IMR-90 (cell line): ENCODE data around the gene COMP. TPM values are rescaled to one million over a fixed set of nuclear protein-coding genes. Genes with fewer than 3 reads are reported as not detected.
A peak's percentile ranks its signal among the peaks of the same experiment; 100 is the strongest.

ENCODE experiments used
- ATAC-seq: fragments of 200-7000 bp; cut with Tn5 transposase; 2 replicates; pipeline ENCODE4 v1.9.1; 2020; ENCODE audit warnings: low read depth, mild to moderate bottlenecking, moderate library complexity
- BruUV-seq: library from RNA; stranded (reverse); fragments of 400-500 nt; replicated peaks from 2 replicates; lab custom pipeline; 2021; lab: Mats Ljungman, UMichigan
- CTCF ChIA-PET: fragments of 300-600 bp; formaldehyde crosslinking; extraction: SDS; loops from one replicate; lab custom pipeline; 2021; ENCODE audit warnings: antibody characterized with exemption; lab: Yijun Ruan, JAX
- POLR2A ChIA-PET: fragments of 300-600 bp; sonication (Branson Sonifier 250); formaldehyde crosslinking; loops from one replicate; lab custom pipeline; 2022; ENCODE audit warnings: antibody characterized with exemption; ENCODE audit not compliant: unreplicated experiment; lab: Charles Lee
- DNase-seq: peaks from one replicate; pipeline ENCODE4 v3.0.0; 2013
- H2AFZ ChIP-seq: replicated peaks from 2 replicates; pipeline ENCODE3; 2013; ENCODE audit warnings: low read length, mild to moderate bottlenecking; ENCODE audit not compliant: poor library complexity
- H2AK5ac ChIP-seq: 2 replicates; pipeline ENCODE4 v1.6.1; 2013; ENCODE audit warnings: low read depth, low read length, inconsistent platforms
- H2AK9ac ChIP-seq: replicated peaks from 2 replicates; pipeline ENCODE3; 2013; ENCODE audit warnings: mild to moderate bottlenecking, low read depth, low read length, moderate library complexity; ENCODE audit not compliant: poor library complexity
- H2BK120ac ChIP-seq: 2 replicates; pipeline ENCODE4 v1.6.1; 2013; ENCODE audit warnings: low read depth, low read length, inconsistent platforms
- H2BK15ac ChIP-seq: 3 replicates; pipeline ENCODE4 v1.6.1; 2013; ENCODE audit warnings: low read depth, low read length, inconsistent platforms
- H2BK20ac ChIP-seq: 2 replicates; pipeline ENCODE4 v1.6.1; 2013; ENCODE audit warnings: low read depth, mild to moderate bottlenecking, inconsistent platforms, low read length, moderate library complexity
- H2BK5ac ChIP-seq: 2 replicates; pipeline ENCODE4 v1.6.1; 2013; ENCODE audit warnings: mild to moderate bottlenecking, low read depth, low read length, inconsistent platforms; ENCODE audit not compliant: poor library complexity, severe bottlenecking
- H3K14ac ChIP-seq: replicated peaks from 2 replicates; pipeline ENCODE4 v1.6.1; 2013; ENCODE audit warnings: low read depth, low read length, inconsistent platforms
- H3K18ac ChIP-seq: 2 replicates; pipeline ENCODE4 v1.6.1; 2013; ENCODE audit warnings: low read depth, low read length, control low read depth
- H3K23ac ChIP-seq: 2 replicates; pipeline ENCODE4 v1.6.1; 2013; ENCODE audit warnings: low read depth, low read length, inconsistent platforms
- H3K27ac ChIP-seq: 2 replicates; pipeline ENCODE4 v1.5.1; 2013; ENCODE audit warnings: mild to moderate bottlenecking, control low read depth, low read length; ENCODE audit not compliant: insufficient read depth
- H3K27me3 ChIP-seq: 2 replicates; pipeline ENCODE4 v1.6.1; 2013; ENCODE audit warnings: low read length; ENCODE audit not compliant: control insufficient read depth, insufficient read depth
- H3K36me3 ChIP-seq: 2 replicates; pipeline ENCODE4 v1.6.1; 2013; ENCODE audit warnings: low read length, mixed read lengths; ENCODE audit not compliant: control insufficient read depth, insufficient read depth
- H3K4ac ChIP-seq: 2 replicates; pipeline ENCODE4 v1.6.1; 2013; ENCODE audit warnings: low read depth, low read length, inconsistent platforms
- H3K4me1 ChIP-seq: 2 replicates; pipeline ENCODE4 v1.6.1; 2013; ENCODE audit warnings: low read length, mixed read lengths; ENCODE audit not compliant: control insufficient read depth, insufficient read depth
- H3K4me2 ChIP-seq: 2 replicates; pipeline ENCODE4 v1.6.1; 2013; ENCODE audit warnings: low read depth, mild to moderate bottlenecking, control low read depth, low read length, moderate library complexity
- H3K4me3 ChIP-seq: 2 replicates; pipeline ENCODE4 v1.5.1; 2013; ENCODE audit warnings: low read depth, mild to moderate bottlenecking, control low read depth, low read length, moderate library complexity; ENCODE audit not compliant: insufficient read depth
- H3K56ac ChIP-seq: 2 replicates; pipeline ENCODE4 v1.6.1; 2013; ENCODE audit warnings: low read length, inconsistent platforms; ENCODE audit not compliant: insufficient read depth; ENCODE audit errors: extremely low read depth
- H3K79me1 ChIP-seq, 2 experiments: 2 replicates each; pipeline ENCODE4 v1.6.1; 2013; ENCODE audit warnings: low read length in 2 of 2, inconsistent platforms in 1 of 2, low read depth in 1 of 2
- H3K9ac ChIP-seq: 2 replicates; pipeline ENCODE4 v1.6.1; 2013; ENCODE audit warnings: low read depth, low read length, control low read depth
- H3K9me1 ChIP-seq: 2 replicates; pipeline ENCODE4 v1.6.1; 2013; ENCODE audit warnings: low read length, inconsistent platforms; ENCODE audit not compliant: insufficient read depth
- H3K9me3 ChIP-seq: 2 replicates; pipeline ENCODE4 v1.6.1; 2013; ENCODE audit warnings: low read length; ENCODE audit not compliant: control insufficient read depth, insufficient read depth
- H4K20me1 ChIP-seq: 2 replicates; pipeline ENCODE4 v1.6.1; 2013; ENCODE audit warnings: low read length, inconsistent platforms; ENCODE audit not compliant: insufficient read depth
- H4K5ac ChIP-seq: 2 replicates; pipeline ENCODE4 v1.6.1; 2013; ENCODE audit warnings: mild to moderate bottlenecking, low read depth, low read length, control low read depth
- H4K8ac ChIP-seq, 2 experiments: 2 replicates each; pipeline ENCODE4 v1.6.1; 2013; ENCODE audit warnings: low read depth in 2 of 2, low read length in 2 of 2, control low read depth in 1 of 2, inconsistent platforms in 1 of 2
- H4K91ac ChIP-seq: 2 replicates; pipeline ENCODE4 v1.6.1; 2013; ENCODE audit warnings: low read depth, low read length, inconsistent platforms; ENCODE audit not compliant: insufficient read depth
- CHD1 ChIP-seq: IDR thresholded peaks from 2 replicates; pipeline ENCODE4 v1.6.1; 2012; ENCODE audit warnings: low read depth, low read length, improper control_type of control experiment
- CTCF ChIP-seq: conservative IDR thresholded peaks from 2 replicates; pipeline ENCODE4 v1.5.1; 2012; ENCODE audit warnings: mild to moderate bottlenecking, low read depth, low read length, improper control_type of control experiment
- FOS ChIP-seq: fragments of 150-350 bp; IDR thresholded peaks from 2 replicates; pipeline ENCODE4 v1.6.1; 2016; ENCODE audit warnings: low read depth, low read length
- MAZ ChIP-seq: IDR thresholded peaks from 2 replicates; pipeline ENCODE4 v1.6.1; 2012; ENCODE audit warnings: low read depth, mild to moderate bottlenecking, low read length, improper control_type of control experiment, moderate library complexity, borderline replicate concordance
- NFE2L2 ChIP-seq: fragments of 150-350 bp; IDR thresholded peaks from 2 replicates; pipeline ENCODE4 v1.6.1; 2016; ENCODE audit warnings: low read depth, mild to moderate bottlenecking, low read length
- POLR2A ChIP-seq: IDR thresholded peaks from 2 replicates; pipeline ENCODE4 v1.6.1; 2012; ENCODE audit warnings: mild to moderate bottlenecking, low read depth, low read length
- RFX5 ChIP-seq: IDR thresholded peaks from 2 replicates; pipeline ENCODE4 v1.8.0; 2012; ENCODE audit warnings: low read depth, mild to moderate bottlenecking, low read length, moderate library complexity
- SMC3 ChIP-seq: fragments of 150-350 bp; IDR thresholded peaks from 2 replicates; pipeline ENCODE4 v1.6.1; 2016; ENCODE audit warnings: low read depth, mild to moderate bottlenecking, antibody characterized with exemption, low read length, moderate library complexity
- WGBS, 2 experiments: methylation state at CpG; one replicate each; pipeline versions ENCODE4 v1.1.5 to v1.1.7; 2013; ENCODE audit warnings: missing lambda C conversion rate in 2 of 2; ENCODE audit not compliant: insufficient read length in 1 of 2; ENCODE audit errors: extremely low coverage in 2 of 2; 5-methylcytosine and 5-hydroxymethylcytosine counted together
- dilution Hi-C: fragments of 300-500 bp; cut with HindIII; formaldehyde crosslinking; loops from one replicate; pipeline ENCODE4 v1.14.3; 2018; ENCODE audit warnings: low sequenced_read_pairs; ENCODE audit not compliant: unreplicated experiment
- in situ Hi-C: fragments of 300-500 bp; cut with MboI; formaldehyde crosslinking; loops from 3 replicates; pipeline ENCODE4 v1.14.3; 2019; ENCODE audit warnings: low sequenced_read_pairs, inconsistent platforms, mixed read lengths
- intact Hi-C: fragments of 100-400 bp; cut with micrococcal nuclease; formaldehyde crosslinking; loops from 2 replicates; pipeline ENCODE4 v1.10.0; 2022
- polyA plus RNA-seq, 3 experiments: library from polyadenylated mRNA; depleted of rRNA; stranded (reverse); fragments of >200 nt; gene quantifications; 2 replicates each; pipeline ENCODE4 v1.2.3, GENCODE V29; 2012; ENCODE audit warnings: low replicate concordance in 1 of 3
- total RNA-seq: library from RNA; depleted of rRNA; stranded (reverse); fragments of >200 nt; gene quantifications from 2 replicates; pipeline ENCODE4 v1.2.3, GENCODE V29; 2012
- TF ChIP-seq, protein P1 (sequence below): fragments of 150-350 bp; IDR thresholded peaks from 2 replicates; pipeline ENCODE4 v1.6.1; 2016; ENCODE audit warnings: low read depth, mild to moderate bottlenecking, low read length, moderate library complexity, borderline replicate concordance

The COMP gene
- total and polyA plus RNA-seq, 2 of the 4 experiments (the other 2 are of a cell fraction) = under 0.01 to 0.43 TPM

DNA sequence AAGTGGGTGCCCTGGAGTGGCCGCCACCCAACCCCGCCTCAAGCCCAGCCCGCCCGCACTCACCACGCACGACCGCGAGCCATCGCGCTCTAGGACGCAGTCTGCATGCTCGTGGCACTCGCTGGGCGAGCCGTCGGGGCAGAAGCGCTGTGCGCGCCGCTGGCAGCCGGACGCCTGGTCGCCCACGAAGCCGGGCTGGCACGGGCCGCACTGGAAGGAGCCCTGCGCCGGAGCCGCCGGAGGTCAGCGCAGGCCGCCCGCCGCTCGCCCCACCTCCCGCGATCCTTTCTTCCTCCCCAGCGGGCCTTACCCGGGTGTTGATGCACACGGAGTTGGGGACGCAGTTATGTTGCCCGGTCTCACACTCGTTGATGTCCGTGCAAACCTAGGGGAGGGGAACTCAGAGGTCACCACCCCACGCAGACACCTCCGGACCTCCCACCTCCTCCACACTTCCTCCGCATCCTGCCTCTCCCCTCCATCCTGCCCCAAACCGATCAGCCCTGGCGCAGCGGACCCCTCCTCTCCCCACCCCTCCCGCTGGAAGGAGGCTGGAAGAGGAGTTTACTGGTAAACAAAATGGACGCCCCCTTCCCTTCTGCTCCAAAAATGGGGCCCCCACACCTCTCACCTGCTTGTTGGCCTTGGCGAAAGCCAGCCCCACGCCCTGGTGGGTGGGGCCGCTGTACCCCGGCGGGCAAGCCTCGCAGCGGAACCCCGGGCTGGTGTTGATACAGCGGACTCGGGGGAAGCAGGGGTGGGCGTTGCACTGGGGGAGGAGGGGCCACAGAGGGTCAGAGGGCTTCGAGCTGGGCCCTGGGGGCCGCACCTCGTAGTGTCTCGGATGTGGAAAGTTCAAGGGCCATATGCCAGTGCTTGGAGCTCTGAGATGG, 2.3 kb downstream of the COMP start:
- Histone ChIP-seq H2BK20ac (no peak overlapping the region), H4K20me1 (peaks cover 11% of the 10 kb centered on the region; the same call in 1 of the 2 replicates), H2AK9ac (no peak overlapping the region), H4K8ac (no peak overlapping the region), H3K18ac (no peak overlapping the region), H2BK15ac (no peak overlapping the region), H3K4me2 (no peak overlapping the region), H3K36me3 (no peaks in the 10 kb centered on the region), H3K79me1 (no peaks in the 10 kb centered on the region), H2BK5ac (no peak overlapping the region), H3K4me3 (no peak overlapping the region), H3K9me3 (peaks cover 4% of the 10 kb centered on the region), H2BK120ac (no peak overlapping the region), H3K9ac (no peak overlapping the region), H4K91ac (no peak overlapping the region), H4K5ac (no peak overlapping the region), H2AK5ac (no peak overlapping the region), H3K4ac (no peak overlapping the region), H3K23ac (no peak overlapping the region), H2AFZ (peak overlapping the region; percentile 67), H3K56ac (no peak overlapping the region), H3K9me1 (peaks cover 2% of the 10 kb centered on the region; the same call in 1 of the 2 replicates), H3K27ac (no peak overlapping the region), H3K4me1 (peaks cover 2% of the 10 kb centered on the region; the same call in 1 of the 2 replicates), H3K14ac (no peak overlapping the region), H3K27me3 (peaks cover 74% of the 10 kb centered on the region)
- ChIA-PET POLR2A (no interaction called here), CTCF (no interaction called here)
- 4% methylated on average over 29 of the region's 68 CpGs; no CpG with 5 or more reads in 1 of the 2 experiments for WGBS, 2 experiments
- BruUV-seq = no TSS peak
- DNase-seq (no peak), ATAC-seq (no peak)
- intact Hi-C loops (no loop called here), dilution Hi-C loops (no loop called here), in situ Hi-C loops (no loop called here)
- TF ChIP-seq NFE2L2 (no peak), FOS (no peak), RFX5 (no peak), CTCF (no peak), MAZ (no peak), POLR2A (no peak), CHD1 (no peak), SMC3 (no peak)
- TF ChIP-seq, protein P1, sequence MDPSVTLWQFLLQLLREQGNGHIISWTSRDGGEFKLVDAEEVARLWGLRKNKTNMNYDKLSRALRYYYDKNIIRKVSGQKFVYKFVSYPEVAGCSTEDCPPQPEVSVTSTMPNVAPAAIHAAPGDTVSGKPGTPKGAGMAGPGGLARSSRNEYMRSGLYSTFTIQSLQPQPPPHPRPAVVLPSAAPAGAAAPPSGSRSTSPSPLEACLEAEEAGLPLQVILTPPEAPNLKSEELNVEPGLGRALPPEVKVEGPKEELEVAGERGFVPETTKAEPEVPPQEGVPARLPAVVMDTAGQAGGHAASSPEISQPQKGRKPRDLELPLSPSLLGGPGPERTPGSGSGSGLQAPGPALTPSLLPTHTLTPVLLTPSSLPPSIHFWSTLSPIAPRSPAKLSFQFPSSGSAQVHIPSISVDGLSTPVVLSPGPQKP = no peak
